ENCODE measurements around the gene IL19.
A peak's percentile ranks its signal among the peaks of the same experiment; 100 is the strongest.
"Not testable (repeated sequence)": the region's sequence is repeated elsewhere in the genome, so short reads cannot be mapped to it uniquely, and the experiment has no call there.

IL19 gene

DNA sequence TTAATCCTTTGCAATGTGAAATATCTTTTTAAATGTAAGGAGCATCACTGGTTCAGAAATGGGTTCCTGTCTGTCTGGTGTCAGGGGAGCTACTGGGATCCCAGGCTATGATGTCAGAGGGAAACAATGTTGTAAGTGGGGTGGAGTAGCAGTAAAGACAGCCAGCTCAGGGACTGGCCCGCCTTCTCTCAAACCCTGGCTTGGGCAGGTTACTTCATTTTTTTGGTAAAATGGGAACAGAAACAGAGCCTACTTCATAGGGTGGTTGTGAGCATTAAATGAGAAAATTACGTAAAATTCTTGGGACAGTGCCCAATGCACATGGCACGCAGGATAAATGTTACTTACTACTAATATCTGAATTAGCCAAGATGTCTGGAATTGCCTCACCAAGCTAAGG, 64.1 kb downstream of the IL19 start:
- no peak for DNase-seq

GRCh38 chr1:206835186-206835585, 64.6 kb downstream of the IL19 start:
- DNase-seq = no peak

- no peak for DNase-seq
Observed at GRCh38 chr1:206836111-206836510, 65.5 kb downstream of the IL19 start.

- no peak for DNase-seq
Observed at GRCh38 chr1:206839006-206839560, 68.5 kb downstream of the IL19 start.

GRCh38 chr1:206839857-206840256, 69.3 kb downstream of the IL19 start:
- DNase-seq = no peak

DNA sequence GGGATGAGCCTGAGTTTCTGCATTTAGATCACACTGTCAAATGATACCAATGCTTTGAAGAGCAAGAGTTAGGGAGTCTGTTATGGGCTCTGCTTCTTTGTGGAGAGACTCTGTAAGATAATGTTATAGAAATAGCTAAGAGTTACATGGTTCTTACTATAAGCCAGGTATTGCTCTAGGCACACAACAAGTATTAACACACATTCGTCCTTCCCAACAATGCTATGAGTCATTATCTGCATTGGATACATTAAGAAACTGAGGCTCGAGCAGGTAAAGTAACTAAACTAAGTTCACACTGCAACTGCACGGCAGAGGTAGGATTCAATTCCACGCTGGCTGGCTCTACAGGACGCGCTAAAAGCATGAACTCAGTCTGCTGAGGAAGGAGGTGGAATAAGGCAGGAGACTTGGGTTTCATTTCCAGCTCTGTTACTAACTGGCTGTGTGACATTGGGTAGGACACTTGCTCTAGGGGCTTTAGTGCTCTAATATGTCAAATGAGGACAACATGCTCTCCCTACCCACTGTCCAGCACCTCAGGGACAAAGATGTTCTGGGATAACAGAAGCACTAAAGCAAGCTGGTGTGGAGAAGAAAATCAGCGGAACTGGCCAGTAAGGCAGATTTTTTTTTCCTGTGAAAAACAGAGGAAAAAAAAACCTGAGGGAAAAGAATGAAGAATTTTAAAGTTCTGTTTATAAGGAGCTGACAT, 71.2 kb downstream of the IL19 start:
- DNase-seq = no peak

DNA sequence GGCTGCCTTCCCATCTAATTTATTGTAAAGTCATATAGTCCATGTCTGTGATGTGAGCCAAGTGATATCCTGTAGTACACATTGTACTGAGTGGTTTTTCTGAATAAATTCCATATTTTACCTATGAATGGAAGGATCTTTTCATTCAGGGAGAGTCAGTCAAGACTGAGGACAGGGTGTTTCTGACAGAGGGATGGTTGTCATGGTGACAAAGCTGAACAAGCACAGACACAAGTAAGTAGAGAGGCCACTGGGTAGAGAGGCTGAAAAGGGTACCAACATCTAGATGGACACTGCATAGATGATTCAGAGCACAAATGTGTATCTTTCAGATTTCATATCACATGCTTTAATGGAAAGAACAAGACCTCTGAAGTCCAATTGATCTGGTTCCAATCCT, 72.3 kb downstream of the IL19 start:
- DNase-seq = no peak

GRCh38 chr1:206843626-206844025, 73.1 kb downstream of the IL19 start:
- DNase-seq = no peak

DNA sequence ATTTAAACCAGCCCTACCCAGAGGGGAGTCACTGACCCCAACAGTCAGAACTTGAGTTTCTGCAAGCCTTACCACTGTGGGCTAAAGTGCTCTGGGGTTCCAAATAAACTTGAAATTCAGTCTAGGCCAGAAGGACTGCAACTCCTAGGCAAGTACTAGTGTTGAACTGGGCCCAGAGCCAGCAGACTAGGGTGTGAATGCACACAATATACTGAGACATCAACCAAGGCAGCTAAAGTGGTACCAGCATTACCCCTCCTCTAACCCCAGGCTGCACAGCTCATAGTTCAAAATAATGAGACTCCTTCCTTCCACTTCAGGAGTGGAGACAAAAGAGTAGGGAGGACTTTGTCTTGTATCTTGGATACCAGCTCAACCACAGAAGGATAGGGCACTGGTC, 75.9 kb downstream of the IL19 start:
- DNase-seq = no peak

GRCh38 chr1:206847337-206847834, 76.8 kb downstream of the IL19 start:
- no peak for DNase-seq

- DNase-seq = no peak
Observed at GRCh38 chr1:206847946-206848345, 77.4 kb downstream of the IL19 start.

DNA sequence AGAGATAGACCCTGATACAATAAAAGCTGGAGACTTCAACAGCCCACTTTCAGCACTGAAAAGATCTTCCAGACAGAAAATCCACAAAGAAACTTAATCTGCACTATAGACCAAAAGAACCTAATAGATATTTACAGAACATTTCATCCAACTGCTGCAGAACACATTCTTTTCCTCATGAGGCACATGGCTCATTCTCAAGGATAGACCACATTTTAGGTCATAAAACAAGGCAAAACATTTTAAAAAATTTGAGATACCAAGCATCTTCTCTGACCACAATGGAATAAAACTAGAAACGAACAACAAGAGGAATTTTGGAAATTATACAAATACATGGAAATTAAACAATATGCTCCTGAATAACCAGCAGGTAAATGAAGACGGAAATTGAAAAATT, 79.8 kb downstream of the IL19 start:
- DNase-seq = no peak

DNA sequence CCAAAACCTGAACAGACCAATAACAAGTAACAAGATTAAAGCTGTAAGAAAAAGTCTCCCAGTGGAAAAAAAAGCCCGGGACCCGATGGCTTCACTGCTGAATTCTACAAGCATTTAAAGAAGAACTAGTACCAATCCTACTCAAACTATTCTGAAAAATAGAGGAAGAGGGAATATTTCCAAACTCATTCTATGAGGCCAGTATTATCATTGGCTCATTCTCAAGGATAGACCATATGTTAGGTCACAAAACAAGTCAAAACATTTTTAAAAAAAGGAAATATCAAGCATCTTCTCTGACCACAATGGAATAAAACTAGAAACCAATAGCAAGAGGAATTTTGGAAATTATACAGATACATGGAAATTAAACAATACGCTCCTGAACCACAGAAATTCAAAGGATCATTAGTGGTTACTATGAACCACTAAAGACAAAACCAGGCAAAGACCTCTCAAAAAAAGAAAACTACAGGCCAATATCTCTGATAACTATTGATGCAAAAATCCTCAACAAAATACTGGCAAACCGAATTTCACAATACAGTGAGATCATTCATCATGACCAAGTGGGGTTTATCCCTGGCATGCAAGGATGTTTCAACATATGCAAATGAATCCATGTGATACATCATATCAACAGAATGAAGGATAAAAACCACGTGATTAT, 80.9 kb downstream of the IL19 start:
- no peak for DNase-seq

DNA sequence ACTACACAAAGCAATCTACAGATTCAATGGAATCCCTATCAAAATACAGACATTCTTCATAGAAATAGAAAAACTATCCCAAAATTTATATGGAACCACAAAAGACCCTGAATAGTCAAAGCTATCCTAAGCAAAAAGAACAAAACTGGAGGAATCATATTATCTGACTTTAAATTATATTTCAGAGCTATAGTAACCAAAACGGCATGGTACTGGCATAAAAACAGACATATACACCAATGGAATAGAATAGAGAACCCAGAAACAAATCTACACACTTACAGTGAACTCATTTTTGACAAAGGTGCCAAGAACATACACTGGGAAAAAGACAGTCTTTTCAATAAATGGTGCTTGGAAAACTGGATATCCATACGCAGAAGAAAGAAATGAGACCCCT, 82.1 kb downstream of the IL19 start:
- not testable (repeated sequence) for DNase-seq

- not testable (repeated sequence) for DNase-seq
Observed at GRCh38 chr1:206853696-206854095, 83.1 kb downstream of the IL19 start.

DNA sequence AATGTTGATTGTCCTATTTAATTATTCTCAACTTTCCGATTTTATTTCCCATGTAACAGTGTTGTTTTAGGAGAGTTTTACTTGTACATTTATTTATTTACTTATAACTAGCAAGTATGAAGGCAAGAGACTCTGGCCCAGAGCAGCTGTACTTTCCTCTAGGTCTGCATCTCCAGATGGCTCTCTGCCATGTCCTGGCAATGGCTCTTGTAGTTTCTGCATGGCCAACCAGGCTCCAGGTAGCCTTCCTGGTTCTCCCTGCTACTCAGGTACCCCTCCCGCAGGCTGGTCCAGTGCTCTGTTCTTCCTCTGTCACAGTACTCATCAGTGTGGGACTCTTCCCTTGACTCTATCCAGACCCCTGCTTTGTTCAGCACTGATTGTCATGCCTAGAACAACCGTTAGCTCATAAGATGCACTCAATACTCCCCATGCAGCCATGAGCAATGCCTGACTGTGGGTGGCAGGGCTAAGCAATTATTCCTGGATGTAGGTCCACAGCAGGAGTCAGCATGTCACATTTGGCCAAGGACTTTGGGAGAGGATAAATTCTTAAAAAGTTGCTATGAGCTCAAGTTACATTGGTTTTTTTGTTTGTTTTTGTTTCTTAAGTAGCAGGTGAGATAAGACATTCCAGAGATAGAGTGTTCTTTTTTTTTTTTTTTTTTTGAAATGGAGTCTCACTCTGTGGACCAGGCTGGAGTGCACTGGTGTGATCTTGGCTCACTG, 84.0 kb downstream of the IL19 start:
- no peak for DNase-seq

DNA sequence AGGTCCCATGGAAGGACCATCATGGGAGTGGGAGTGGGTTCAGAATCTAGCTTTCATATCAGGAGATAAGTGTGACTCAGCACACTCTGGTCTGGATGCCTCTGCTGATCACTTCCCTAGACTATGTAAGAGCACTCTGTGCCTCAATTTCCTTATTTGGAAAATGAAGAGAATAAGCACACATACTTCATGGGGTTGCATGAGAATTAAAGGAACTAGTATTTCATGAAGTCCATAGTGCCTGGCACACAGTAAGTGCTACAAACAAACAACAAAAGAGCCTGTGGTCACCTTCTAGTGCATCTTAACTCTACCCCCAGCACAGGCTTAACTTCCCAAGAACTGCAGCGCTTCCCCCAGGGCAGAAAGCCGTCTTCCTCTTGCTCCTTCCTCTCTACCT, 85.3 kb downstream of the IL19 start:
- DNase-seq = no peak

DNA sequence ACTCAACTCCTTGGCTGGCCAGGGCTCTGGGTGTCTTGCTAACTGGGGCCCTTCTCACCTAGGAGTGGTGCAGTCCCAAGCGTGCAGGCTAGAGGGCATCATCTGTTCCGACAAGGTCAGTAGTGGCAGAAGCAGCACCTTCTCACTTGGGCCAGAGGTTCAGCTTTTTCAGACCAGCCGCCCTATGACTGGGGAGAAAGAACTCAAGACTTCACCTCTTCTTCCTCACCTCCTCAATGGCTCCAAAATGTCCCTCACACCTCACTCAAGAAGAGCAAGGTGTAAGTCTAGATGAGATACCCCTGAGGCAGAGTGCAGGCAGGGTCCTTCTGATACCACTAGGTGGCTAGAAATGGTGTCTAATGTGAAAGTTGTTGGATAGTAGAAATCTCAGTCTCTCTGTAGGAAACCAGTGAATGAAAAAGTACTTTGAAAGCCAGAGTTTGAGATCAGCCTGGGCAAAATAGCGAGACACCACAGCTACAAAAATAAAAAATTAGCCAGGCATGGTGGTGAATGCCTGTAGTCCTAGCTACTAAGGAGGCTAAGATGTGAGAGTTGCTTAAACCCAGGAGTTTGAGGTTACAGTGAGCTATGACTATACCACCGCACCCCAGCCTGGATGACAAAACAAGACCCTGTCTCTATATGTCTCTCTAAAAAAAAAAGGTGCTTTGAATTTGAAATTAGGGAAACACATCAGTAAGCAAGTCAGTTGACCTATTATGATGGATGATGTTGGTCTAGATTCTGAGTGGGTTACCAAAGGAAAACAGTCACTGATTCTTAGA, 86.3 kb downstream of the IL19 start:
- DNase-seq = no peak

DNA sequence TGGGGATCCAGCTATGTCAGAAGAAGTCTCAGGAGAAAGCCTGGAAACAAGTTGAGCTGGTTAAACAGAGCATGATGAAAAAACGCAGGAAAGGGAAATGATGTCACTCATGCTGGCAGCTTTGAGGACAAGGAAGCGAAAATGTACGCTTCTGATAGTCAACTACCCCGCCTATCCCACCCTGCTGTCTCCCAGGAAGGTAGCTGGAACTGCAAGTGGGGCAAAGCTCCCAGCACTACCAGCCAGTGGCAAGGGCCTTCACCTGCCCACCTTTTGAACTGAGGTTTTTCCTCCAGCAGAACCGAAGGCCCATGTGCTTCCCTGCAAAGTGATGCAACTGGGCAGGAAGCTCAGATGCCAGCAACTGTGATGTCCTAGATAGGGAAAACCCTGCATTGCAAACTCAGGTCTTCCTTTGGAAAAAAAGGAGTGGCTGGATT, 88.5 kb downstream of the IL19 start:
- no peak for DNase-seq

- DNase-seq = no peak
Observed at GRCh38 chr1:206860165-206860564, 89.6 kb downstream of the IL19 start.

- no peak for DNase-seq
Observed at GRCh38 chr1:206863266-206863665, 92.7 kb downstream of the IL19 start.

DNA sequence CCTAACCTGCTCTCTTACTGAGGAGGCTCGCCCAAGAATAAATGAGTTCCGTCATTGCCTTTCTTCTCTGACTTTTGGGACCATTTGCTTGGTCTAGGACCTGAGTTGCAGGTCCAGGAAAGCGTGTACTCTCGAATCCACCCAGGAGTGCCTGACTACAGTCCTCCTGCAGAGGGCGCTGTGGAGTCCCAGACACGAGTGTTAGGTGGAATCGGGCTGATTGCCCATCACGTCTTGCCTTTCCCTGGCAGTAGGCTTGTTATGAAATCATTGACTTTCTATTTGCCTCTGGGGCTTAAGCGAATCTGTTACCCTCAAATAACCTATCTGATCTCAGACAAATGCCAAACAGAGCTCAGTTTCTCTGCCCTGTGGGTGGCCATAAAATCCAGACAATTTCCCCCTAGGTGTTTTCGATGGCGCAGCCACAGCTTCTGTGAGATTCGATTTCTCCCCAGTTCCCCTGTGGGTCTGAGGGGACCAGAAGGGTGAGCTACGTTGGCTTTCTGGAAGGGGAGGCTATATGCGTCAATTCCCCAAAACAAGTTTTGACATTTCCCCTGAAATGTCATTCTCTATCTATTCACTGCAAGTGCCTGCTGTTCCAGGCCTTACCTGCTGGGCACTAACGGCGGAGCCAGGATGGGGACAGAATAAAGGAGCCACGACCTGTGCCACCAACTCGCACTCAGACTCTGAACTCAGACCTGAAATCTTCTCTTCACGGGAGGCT, 94.5 kb downstream of the IL19 start, which contains the start of gene IL20:
Gene IL20 (plus strand): TSS at position 685 of the 733 bp plus-strand sequence. CDS start 230 bp downstream, outside the sequence.
- DNase-seq = peak; percentile 88
